Gastroesophageal sphincter (tissue), 4 donors: ENCODE data around the gene NBAS. TPM values are rescaled to one million over a fixed set of nuclear protein-coding genes. Genes with fewer than 3 reads are reported as not detected.

Experiments used
- ATAC-seq: fragments of 150-250 bp; one replicate; pipeline ENCODE4 v1.9.1; 2016; ENCODE audit warnings: mild to moderate bottlenecking, moderate library complexity
- H3K27ac ChIP-seq, 4 donors: fragments of 200-600 bp; sonication (generic) in 3 of 4; 1 replicate in 3 of 4; 2 replicates in 1 of 4; pipeline ENCODE4 v1.5.1; 2016 to 2019
- H3K27me3 ChIP-seq: fragments of 200-600 bp; sonication (generic); one replicate; pipeline ENCODE4 v1.5.1; 2019
- H3K36me3 ChIP-seq, 2 donors: fragments of 200-600 bp; sonication (generic); one replicate each; pipeline ENCODE4 v1.5.1; 2019; ENCODE audit warnings: control low read depth in 1 of 2
- H3K4me1 ChIP-seq, 3 donors: fragments of 200-600 bp; sonication (generic); 1 replicate in 2 of 3; 2 replicates in 1 of 3; pipeline ENCODE4 v1.5.1; 2016 to 2019; ENCODE audit warnings: control low read depth in 2 of 3
- H3K4me3 ChIP-seq, 2 donors: fragments of 200-600 bp; sonication (generic); one replicate each; pipeline ENCODE4 v1.5.1; 2019; ENCODE audit warnings: mild to moderate bottlenecking in 1 of 2, moderate library complexity in 1 of 2
- H3K9me3 ChIP-seq, 3 donors: fragments of 200-600 bp; sonication (generic); one replicate each; pipeline ENCODE4 v1.5.1; 2017 to 2019; ENCODE audit warnings: control low read depth in 2 of 3
- CTCF ChIP-seq, 4 experiments: fragments of 200-600 bp in 2 of 4; fragments of 450-650 bp in 2 of 4; sonication (generic) in 1 of 4; IDR thresholded peaks; one replicate each; pipeline ENCODE4 v1.5.1; 2017 to 2019; ENCODE audit warnings: antibody characterized with exemption in 4 of 4, mild to moderate bottlenecking in 2 of 4, moderate library complexity in 2 of 4
- EP300 ChIP-seq: sonication (generic); formaldehyde crosslinking; IDR thresholded peaks from one replicate; pipeline ENCODE4 v1.6.1; 2017; ENCODE audit warnings: antibody characterized with exemption, mild to moderate bottlenecking
- POLR2A ChIP-seq, 2 donors: fragments of 450-650 bp; IDR thresholded peaks; one replicate each; pipeline ENCODE4 v1.6.1; 2017; ENCODE audit warnings: antibody characterized with exemption in 2 of 2, mild to moderate bottlenecking in 2 of 2, moderate library complexity in 1 of 2
- POLR2AphosphoS5 ChIP-seq: sonication (generic); formaldehyde crosslinking; IDR thresholded peaks from one replicate; pipeline ENCODE4 v1.6.1; 2017; ENCODE audit warnings: antibody characterized with exemption
- WGBS, 2 donors: methylation state at CpG; one replicate each; pipeline ENCODE4 v1.1.5; 2018; ENCODE audit warnings: low coverage in 1 of 2; 5-methylcytosine and 5-hydroxymethylcytosine counted together
- total RNA-seq, 4 donors: library from RNA; depleted of rRNA; stranded (reverse); fragments of >200 nt; gene quantifications; one replicate each; pipeline ENCODE4 v1.1.0, GENCODE V29; 2016

Gene NBAS
- total RNA-seq, 4 donors from 2014 or later = 34.9 to 50.9 (median 40.4) TPM

- Histone ChIP-seq H3K36me3 (peaks cover 0 to 37% of the 10 kb centered on the region in 2 donors), H3K27me3 (no peaks in the 10 kb centered on the region), H3K9me3 (no peaks in the 10 kb centered on the region), H3K4me1 (no peaks in the 10 kb centered on the region), H3K4me3 (no peak overlapping the region), H3K27ac (no peak overlapping the region)
- TF ChIP-seq CTCF (IDR thresholded peaks at IDR 0.05) (no peak), POLR2A (IDR thresholded peaks at IDR 0.05) (no peak), POLR2AphosphoS5 (no peak)
- 88 to 96% methylated on average over 5 of the region's 5 CpGs for WGBS, 2 donors
- no peak for ATAC-seq
Observed at GRCh38 chr2:15426606-15427005, 134.5 kb downstream of the NBAS start.

GRCh38 chr2:15425712-15426111 is 135.4 kb downstream of the NBAS start:
- WGBS, 2 donors = 62 to 76% methylated on average over 4 of the region's 4 CpGs
- H3K4me3 ChIP-seq = no peak overlapping the region

GRCh38 chr2:15421753-15422152 is 139.4 kb downstream of the NBAS start:
- WGBS, 2 donors = 92 to 94% methylated on average over 3 of the region's 3 CpGs
- ATAC-seq = no peak
- Histone ChIP-seq H3K9me3 (no peaks in the 10 kb centered on the region), H3K27me3 (no peaks in the 10 kb centered on the region), H3K4me3 (no peak overlapping the region), H3K27ac (no peak overlapping the region), H3K4me1 (no peaks in the 10 kb centered on the region), H3K36me3 (peaks cover 0 to 46% of the 10 kb centered on the region in 2 donors)
- TF ChIP-seq POLR2AphosphoS5 (no peak), EP300 (no peak), POLR2A (IDR thresholded peaks at IDR 0.05) (no peak), CTCF (IDR thresholded peaks at IDR 0.05) (no peak)

More at GRCh38 chr2:15425712-15426111, 135.4 kb downstream of the NBAS start:
- Histone ChIP-seq H3K9me3 (no peaks in the 10 kb centered on the region), H3K36me3 (peaks cover 0 to 37% of the 10 kb centered on the region in 2 donors), H3K4me1 (no peaks in the 10 kb centered on the region), H3K27me3 (no peaks in the 10 kb centered on the region), H3K27ac (no peak overlapping the region)
- TF ChIP-seq CTCF (IDR thresholded peaks at IDR 0.05) = no peak
- no peak for TF ChIP-seq EP300
- TF ChIP-seq POLR2AphosphoS5 = no peak
- no peak for TF ChIP-seq POLR2A (IDR thresholded peaks at IDR 0.05)
- no peak for ATAC-seq

GRCh38 chr2:15415748-15416147 is 145.4 kb downstream of the NBAS start:
- WGBS, 2 donors = 94 to 100% methylated on average over 2 of the region's 2 CpGs
- Histone ChIP-seq H3K9me3 (no peaks in the 10 kb centered on the region), H3K4me1 (no peaks in the 10 kb centered on the region), H3K27ac (no peak overlapping the region), H3K4me3 (no peak overlapping the region), H3K36me3 (peaks cover 0 to 72% of the 10 kb centered on the region in 2 donors), H3K27me3 (no peaks in the 10 kb centered on the region)
- no peak for ATAC-seq
- no peak for TF ChIP-seq POLR2A (IDR thresholded peaks at IDR 0.05)

GRCh38 chr2:15412779-15413178 is 148.4 kb downstream of the NBAS start:
- 88 to 90% methylated on average over 6 of the region's 6 CpGs for WGBS, 2 donors
- ATAC-seq = no peak
- peaks cover 0 to 84% of the 10 kb centered on the region in 2 donors for H3K36me3 ChIP-seq
- no peaks in the 10 kb centered on the region for H3K4me1 ChIP-seq
- TF ChIP-seq CTCF (IDR thresholded peaks at IDR 0.05) (no peak), EP300 (no peak), POLR2AphosphoS5 (no peak)
- no peak overlapping the region for H3K4me3 ChIP-seq
- no peaks in the 10 kb centered on the region for H3K9me3 ChIP-seq
- no peak overlapping the region for H3K27ac ChIP-seq
- H3K27me3 ChIP-seq = no peaks in the 10 kb centered on the region
